ENCODE results near the gene BUD13. TPM values are rescaled to one million over a fixed set of nuclear protein-coding genes. Genes with fewer than 3 reads are reported as not detected.
A peak's percentile ranks its signal among the peaks of the same experiment; 100 is the strongest.

The BUD13 gene
- total RNA-seq, 1 experiment from 2014 or later: 39.4 TPM

- Histone ChIP-seq H3K4me1 (ENCODE audit: insufficient read depth, low read length, poor library complexity, severe bottlenecking) (peaks cover 4% of the 10 kb centered on the region), H3K9me3 (ENCODE audit: low read depth, low read length, poor library complexity, severe bottlenecking) (no peaks in the 10 kb centered on the region), H3K36me3 (ENCODE audit: insufficient read depth, low read length, poor library complexity, severe bottlenecking) (peaks cover 42% of the 10 kb centered on the region), H3K4me3 (ENCODE audit: low read depth, low read length, poor library complexity, severe bottlenecking) (peak overlapping the region; percentile 94), H3K27me3 (replicated peaks; ENCODE audit: insufficient read depth, low read depth, low read length, poor library complexity) (no peaks in the 10 kb centered on the region), H3K27ac (ENCODE audit: low read depth, low read length, poor library complexity, severe bottlenecking) (peak overlapping the region; percentile 79)
- TF ChIP-seq EZH2 (IDR thresholded peaks at IDR 0.05; ENCODE audit: borderline replicate concordance, low read depth, low read length, poor library complexity, severe bottlenecking) (no peak), CTCF (conservative IDR thresholded peaks at IDR 0.05; ENCODE audit: low read depth, low read length) (no peak)
- no peak for DNase-seq (ENCODE audit: low spot score)
- POLR2A ChIA-PET (ENCODE audit: low non-redundant PET): interaction anchor here (0.7 to 1.0 kb wide), 2 partner anchors 310 to 332 kb away, joined by 3 read pairs; partner anchors contain the start of gene SIK3
- BruUV-seq (replicated peaks): no TSS peak
- intact Hi-C loops (cut with micrococcal nuclease; ENCODE audit: unreplicated experiment): no loop called here
- CTCF ChIA-PET: interaction anchor here (2.1 kb wide), 1 partner anchor 49 kb away, joined by 9 read pairs; no protein-coding TSS in a partner anchor
Observed at GRCh38 chr11:116787436-116787785, 14.6 kb upstream of the BUD13 start.

GRCh38 chr11:116786966-116787365 lies 14.2 kb upstream of the BUD13 start:
- Histone ChIP-seq H3K27me3 (replicated peaks; ENCODE audit: insufficient read depth, low read depth, low read length, poor library complexity) (no peaks in the 10 kb centered on the region), H3K4me1 (ENCODE audit: insufficient read depth, low read length, poor library complexity, severe bottlenecking) (peaks cover 4% of the 10 kb centered on the region), H3K4me3 (ENCODE audit: low read depth, low read length, poor library complexity, severe bottlenecking) (peak overlapping the region; percentile 94), H3K9me3 (ENCODE audit: low read depth, low read length, poor library complexity, severe bottlenecking) (no peaks in the 10 kb centered on the region), H3K36me3 (ENCODE audit: insufficient read depth, low read length, poor library complexity, severe bottlenecking) (peaks cover 46% of the 10 kb centered on the region), H3K27ac (ENCODE audit: low read depth, low read length, poor library complexity, severe bottlenecking) (peak overlapping the region; percentile 79)
- CTCF ChIA-PET: interaction anchor here (2.1 kb wide), 1 partner anchor 49 kb away, joined by 9 read pairs; no protein-coding TSS in a partner anchor
- intact Hi-C loops (cut with micrococcal nuclease; ENCODE audit: unreplicated experiment): no loop called here
- TSS peak; percentile 48 for BruUV-seq (replicated peaks)
- POLR2A ChIA-PET (ENCODE audit: low non-redundant PET): interaction anchor here (0.7 kb wide), 1 partner anchor 333 kb away, joined by 3 read pairs; no protein-coding TSS in a partner anchor
- DNase-seq (ENCODE audit: low spot score): no peak
- TF ChIP-seq EZH2 (IDR thresholded peaks at IDR 0.05; ENCODE audit: borderline replicate concordance, low read depth, low read length, poor library complexity, severe bottlenecking) (no peak), CTCF (conservative IDR thresholded peaks at IDR 0.05; ENCODE audit: low read depth, low read length) (no peak)

GRCh38 chr11:116786326-116786725 lies 13.5 kb upstream of the BUD13 start:
- peaks cover 51% of the 10 kb centered on the region for H3K36me3 ChIP-seq (ENCODE audit: insufficient read depth, low read length, poor library complexity, severe bottlenecking)
- POLR2A ChIA-PET (ENCODE audit: low non-redundant PET): no interaction called here
- no peak for TF ChIP-seq CTCF (conservative IDR thresholded peaks at IDR 0.05; ENCODE audit: low read depth, low read length)
- TF ChIP-seq EZH2 (IDR thresholded peaks at IDR 0.05; ENCODE audit: borderline replicate concordance, low read depth, low read length, poor library complexity, severe bottlenecking): no peak
- no peak overlapping the region for H3K27ac ChIP-seq (ENCODE audit: low read depth, low read length, poor library complexity, severe bottlenecking)
- H3K27me3 ChIP-seq (replicated peaks; ENCODE audit: insufficient read depth, low read depth, low read length, poor library complexity): no peaks in the 10 kb centered on the region
- no peak for DNase-seq (ENCODE audit: low spot score)
- BruUV-seq (replicated peaks): no TSS peak
- H3K4me3 ChIP-seq (ENCODE audit: low read depth, low read length, poor library complexity, severe bottlenecking): peak overlapping the region; percentile 94
- no peaks in the 10 kb centered on the region for H3K9me3 ChIP-seq (ENCODE audit: low read depth, low read length, poor library complexity, severe bottlenecking)
- CTCF ChIA-PET: interaction anchor here (2.1 kb wide), 1 partner anchor 50 kb away, joined by 9 read pairs; no protein-coding TSS in a partner anchor
- intact Hi-C loops (cut with micrococcal nuclease; ENCODE audit: unreplicated experiment): no loop called here
- peaks cover 4% of the 10 kb centered on the region for H3K4me1 ChIP-seq (ENCODE audit: insufficient read depth, low read length, poor library complexity, severe bottlenecking)
